CD4-positive, alpha-beta T cell treated with Interleukin-4 for 4 hours (primary cell): Measurements from ENCODE around the gene LTBP2.

ENCODE experiments used
- DNase-seq: peaks from one replicate; pipeline ENCODE4 v3.0.0-alpha.2; 2020

Gene LTBP2

DNA sequence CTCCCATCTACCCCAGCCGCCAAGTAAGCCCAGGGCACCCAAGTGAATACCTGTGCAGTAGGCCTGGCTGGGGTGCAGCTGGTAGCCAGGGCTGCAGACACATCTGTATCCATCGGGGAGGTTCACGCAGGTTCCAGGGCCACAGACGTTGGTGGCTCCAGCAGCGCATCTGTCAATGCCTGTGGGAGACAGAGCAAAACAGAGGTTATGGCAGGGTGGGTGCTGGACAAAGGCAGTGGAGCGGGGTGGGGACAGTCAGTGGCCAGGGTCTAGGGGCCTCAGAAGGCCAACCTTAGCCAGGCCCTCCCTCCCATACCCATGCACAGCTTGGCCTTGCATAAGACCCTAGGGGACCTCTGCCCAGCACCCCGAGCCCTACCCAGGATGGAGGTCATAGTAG is 89.3 kb downstream of the LTBP2 start:
- DNase-seq = no peak

DNA sequence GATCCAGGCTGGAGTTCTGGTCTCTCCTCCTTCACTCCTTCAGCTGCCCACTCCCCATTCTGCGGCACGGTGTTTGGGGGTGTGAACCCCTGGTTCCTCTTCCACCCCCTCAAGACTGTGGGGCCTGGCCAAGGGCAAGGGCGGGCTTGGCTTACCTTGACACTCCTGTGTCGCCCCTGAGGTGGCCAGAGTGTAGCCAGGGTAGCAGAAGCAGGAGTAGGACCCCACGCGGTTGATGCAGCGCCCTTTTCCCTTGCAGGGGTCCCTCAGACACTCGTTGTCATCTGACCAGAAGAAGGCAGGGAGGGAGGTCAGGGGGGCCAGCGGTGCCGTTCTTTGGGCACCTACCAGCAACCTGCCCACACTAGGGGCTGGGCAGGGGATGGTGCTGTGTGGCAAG is 90.3 kb downstream of the LTBP2 start:
- no peak for DNase-seq

DNA sequence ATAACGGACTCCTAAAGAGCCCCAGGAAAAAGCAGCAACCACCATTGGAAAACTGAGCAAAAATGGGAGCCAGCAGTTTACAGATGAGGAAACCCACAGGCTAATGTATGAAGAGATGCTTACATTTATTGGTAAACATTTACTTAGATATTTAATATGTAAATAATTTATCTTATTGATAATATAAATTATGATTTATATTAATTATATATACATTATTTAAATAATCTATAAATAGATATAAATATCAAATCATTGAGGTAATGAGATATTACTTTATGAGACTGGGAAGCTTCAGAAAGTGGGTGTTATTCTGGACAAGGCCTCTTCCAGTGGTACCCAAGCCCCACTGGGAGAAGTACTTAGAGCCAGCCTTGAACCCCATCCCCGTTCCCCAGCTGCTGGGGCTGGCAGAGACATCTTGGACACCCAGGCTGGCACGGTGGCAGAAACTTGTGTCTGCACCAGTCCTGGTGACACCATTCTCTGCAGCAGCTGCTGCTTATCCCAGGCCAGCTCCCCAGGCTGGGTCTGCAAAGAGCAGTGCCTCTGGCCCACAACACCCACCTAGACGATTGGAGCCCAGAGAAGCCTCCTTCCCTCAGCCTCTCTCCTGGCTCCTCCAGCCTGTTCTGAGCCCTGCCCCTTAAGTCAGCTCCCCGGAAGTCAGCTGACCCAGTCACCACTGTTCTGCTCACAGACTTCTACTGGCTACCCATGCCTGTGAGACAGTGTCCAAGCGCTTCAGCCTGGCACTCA is 92.5 kb downstream of the LTBP2 start:
- DNase-seq = no peak

DNA sequence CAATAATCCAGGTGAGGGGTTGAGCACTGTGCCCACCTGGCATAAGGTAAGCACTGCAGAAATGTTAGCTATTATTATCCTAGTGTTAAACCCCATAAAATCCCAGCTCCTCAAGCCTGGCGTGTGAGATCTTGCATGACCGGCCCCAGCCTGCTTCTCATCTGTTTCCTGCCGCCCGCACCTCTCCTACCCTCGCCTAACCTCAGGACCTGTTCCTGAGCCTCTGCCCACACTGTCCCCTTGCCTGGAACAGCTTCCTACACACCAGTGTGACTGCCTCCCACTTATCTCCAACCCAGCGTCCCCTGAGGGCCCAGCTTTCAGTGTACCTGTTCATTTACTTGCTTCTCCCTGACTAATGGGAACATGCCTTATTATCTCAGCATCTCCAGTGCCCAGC is 93.8 kb downstream of the LTBP2 start:
- no peak for DNase-seq

DNA sequence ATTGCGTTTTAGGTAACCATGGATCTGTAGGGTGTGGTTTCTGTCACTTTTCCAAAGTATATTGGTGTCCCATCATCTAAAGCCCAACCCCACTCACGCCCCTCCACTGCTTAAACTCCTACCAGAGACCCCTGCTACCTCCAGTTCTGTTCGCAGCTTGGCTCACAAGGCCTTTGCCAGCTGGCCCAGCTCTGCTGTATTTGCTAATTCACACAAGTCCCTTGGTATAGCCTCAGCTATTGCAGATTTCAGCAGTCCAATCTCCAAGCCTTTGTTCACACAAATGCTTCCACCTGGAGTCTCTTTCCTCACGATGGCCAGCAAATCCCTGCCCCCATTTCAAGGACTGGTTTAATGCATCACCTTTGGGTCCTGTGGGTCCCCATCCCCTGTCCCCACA is 94.3 kb downstream of the LTBP2 start:
- DNase-seq = no peak

DNA sequence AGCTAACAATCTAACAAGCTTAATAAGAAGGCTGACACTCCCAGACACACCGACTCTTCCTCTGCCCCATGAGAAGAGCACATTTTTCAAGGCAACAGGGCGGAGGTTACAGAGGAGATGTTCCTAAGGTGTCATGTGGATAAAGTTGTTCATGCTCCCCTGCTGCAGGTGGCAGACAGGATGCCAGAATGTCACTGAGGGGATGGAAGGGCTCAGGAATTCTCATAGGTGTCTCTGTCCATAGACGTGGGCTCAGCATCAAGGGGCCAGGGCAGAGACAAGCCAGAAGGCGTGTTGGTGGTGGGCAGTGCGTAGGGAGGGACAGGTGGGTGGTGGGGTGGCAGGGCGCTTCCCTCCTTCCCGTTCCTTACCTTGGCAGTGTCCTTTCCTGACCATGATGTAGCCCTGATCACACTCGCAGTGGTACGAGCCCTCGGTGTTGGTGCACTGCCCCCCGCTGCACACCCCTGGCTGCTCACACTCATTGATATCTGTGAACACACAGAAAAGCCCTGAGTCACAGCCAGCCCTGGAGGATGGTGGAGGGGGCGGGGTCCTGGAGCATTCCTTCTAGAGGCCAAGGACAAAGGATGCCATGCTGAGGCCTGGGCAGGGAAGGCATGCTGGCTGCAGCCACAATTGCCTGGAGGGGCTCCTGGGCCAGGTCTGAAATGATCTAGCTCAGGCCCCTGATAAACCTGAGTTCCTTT is 95.4 kb downstream of the LTBP2 start:
- DNase-seq = no peak

DNA sequence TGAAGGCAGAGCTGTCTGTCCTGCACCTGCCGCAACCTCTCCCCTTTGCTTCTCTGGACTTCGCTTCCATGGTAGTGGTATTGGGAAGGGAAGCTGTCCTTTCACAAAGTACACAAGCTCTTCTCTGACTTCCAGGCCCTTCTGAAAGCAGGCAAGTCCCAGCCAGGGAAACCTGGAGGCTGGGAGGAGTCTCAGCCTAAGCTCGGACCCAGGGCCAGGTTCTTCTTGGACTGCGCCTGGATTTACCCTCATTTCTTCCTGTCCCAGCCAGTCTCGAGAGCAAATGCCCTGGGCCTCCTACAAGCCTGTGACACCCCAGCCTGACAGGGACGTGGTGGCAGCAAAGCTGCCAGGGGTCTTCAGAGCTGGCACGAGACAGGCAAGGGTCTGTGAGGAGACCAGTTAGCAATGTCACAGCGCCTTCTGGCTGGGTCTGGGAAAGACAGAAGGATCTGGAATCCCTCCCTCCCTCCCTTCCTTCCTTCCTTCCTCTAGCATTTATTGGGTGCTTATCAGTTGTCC is 96.1 kb downstream of the LTBP2 start:
- DNase-seq = no peak

DNA sequence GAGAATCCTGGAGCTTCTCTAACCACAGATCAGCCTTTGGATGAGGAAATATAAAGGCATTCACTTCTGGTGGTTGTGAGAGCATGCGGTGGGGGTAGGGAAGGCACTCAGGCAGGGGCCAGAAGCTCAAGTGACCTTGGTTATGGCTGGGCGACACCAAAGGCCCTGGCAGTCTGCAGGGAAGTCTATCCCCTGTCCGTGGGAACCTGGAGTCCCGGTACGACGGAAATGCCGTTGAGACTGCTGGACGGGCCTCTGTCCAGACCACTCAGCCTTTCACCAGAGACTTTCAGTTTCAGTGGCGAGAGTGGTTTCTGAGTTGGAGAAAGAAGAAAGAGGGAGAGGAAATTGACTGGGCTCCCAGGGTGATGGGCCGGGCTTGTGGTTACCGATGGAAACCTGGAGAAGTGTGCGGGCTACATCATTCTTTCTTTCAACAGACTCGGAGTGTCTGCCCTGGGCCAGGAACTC is 97.5 kb downstream of the LTBP2 start:
- no peak for DNase-seq

DNA sequence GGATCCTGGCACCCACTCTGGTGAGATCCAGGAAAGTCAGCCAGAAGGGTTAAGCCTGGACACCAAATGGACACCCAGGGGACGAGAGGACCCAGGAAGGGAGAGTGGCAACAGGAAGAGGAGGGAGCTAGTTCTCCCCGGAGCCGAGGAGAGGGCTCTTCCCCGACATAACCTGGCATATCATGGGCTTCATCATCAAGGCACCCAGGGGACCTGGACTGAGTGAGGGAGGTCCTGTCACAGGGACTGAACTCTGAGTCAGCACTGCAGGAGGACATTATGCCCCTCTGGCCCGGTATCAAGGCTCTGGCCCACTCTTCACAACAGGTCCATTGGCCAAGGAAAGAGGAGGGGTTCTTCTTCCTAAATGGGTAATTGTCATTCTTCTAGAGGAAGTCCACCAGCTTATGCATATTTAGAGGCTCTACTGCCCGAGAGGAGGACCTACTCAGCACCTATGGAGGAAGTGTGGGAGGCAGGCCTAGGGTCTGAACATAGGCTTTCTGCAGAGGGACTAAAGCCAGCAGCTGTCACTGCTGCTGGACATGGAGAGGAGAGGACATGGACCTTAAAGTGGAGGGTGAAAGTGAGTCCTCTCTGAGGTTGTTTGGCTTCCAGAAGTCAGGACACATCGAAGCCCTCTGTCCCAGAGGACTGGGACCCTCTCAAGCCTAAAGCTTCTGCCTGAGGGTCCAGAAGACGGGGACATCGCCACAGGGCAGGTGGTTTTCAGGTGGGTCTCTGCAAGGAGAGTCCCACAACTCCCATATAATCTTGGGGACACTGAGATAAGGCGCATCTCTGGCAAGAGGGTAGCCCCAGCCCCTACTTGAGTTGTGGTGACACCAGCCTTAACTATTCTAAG is 99.8 kb downstream of the LTBP2 start:
- no peak for DNase-seq

DNA sequence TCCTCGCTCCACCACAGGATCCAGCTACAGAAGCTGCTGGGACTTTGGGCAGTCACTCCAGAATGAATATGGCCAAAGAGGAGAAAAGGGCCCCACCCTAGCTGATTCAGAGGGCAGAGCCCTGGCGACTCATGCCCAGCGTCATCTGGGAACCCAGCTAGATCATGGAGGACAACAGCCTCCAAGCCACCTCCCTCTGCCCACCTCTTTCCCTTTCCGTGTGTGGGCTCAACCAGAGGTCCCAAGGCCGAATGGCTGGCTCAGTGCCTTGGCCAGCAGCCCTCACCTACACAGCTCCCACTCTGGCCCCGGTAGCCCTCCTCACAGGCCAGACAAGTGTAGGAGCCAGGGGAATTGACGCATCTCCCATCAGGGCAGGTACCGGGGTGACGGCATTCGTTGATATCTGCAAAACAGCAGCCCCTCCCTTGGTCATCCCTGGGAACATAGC is 101.1 kb downstream of the LTBP2 start:
- no peak for DNase-seq

DNA sequence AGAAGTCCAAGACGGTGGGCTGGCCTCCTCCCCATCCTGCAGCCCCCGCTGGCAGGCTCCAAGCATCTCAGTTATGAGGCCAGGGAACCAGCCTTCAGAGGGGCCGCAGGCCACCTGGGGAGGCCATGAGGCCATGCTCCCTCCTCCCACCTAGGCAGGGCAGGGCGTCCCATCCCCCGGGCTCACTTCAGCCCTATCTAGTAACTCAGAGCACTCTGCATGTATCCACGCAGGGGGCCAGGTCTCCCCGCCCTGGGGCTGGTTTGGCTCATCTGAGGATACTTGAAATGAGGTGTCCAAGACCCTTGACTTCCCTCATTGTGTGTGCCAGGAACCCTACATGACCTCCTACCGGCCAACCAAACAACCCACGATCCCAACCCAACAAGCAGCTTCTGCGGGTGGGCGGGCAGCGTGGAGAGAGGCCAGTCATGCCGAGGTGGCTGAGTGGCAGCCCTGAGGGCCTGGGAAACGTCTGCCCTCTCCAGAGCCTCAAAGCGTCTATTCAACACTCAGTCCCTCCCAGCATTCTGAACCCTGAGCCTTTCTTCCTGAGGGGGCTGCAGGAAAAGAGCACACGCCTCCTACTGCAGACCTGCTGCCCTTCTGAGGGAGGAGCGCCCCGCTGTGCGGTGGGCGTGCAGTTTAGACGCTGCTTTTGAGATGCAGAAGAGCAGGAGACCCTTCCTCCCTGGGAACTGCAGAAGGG is 101.7 kb downstream of the LTBP2 start:
- no peak for DNase-seq

DNA sequence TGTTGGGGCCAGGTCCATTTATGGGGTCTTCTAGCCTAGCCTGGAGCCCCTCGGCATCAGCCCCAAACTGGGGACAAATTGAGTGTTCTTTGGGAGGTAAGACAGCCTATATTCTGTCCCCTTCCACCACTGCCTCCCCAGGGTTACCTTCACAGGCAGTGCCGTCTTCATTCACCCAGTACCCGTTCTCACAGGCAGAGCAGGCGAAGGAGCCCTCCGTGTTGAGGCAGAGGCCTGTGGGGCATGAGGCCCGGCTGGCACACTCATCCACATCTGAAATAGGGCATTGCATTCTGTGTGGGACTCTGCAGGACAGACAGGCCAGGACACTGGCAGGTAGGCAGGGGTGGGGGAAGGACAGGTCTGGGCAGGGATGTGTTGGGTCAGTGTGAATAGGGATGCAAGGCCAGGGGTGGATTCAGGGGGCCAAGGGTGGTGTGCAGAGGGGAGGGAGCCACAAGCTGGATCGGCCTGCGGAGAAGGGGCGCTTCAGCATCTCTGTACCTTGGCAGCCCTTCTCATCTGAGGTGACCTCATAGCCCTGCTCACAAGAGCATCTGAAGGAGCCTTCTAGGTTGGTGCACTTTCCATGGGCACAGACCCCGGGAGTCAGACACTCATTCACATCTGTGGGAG is 102.3 kb downstream of the LTBP2 start:
- DNase-seq = no peak

DNA sequence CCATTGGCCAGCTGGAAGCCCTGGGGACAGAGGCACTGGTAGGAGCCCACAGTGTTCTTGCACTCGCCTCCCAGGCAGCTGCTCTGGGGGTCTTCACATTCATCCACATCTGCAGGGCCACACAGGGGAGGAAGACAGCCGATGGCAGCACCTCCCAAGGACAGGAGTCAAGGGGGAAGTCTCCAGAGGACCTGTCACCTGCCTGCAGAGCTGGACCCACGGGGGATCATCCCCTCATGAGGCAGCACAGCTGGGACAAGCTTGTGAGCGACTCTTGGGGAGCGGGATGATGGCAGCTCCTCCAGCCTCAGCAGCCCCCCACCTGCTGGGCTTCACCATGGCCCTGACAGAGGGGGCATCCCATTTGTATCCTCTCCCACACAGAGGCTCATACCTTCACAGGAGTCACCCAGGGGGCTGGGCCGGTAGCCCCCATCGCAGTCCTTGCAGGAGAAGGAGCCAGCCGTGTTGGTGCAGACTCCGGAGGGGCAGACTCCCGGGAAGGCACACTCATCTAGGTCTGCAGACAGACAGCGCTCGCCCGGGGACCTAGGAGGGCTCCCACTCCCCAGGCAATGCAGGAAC is 103.1 kb downstream of the LTBP2 start:
- no peak for DNase-seq

DNA sequence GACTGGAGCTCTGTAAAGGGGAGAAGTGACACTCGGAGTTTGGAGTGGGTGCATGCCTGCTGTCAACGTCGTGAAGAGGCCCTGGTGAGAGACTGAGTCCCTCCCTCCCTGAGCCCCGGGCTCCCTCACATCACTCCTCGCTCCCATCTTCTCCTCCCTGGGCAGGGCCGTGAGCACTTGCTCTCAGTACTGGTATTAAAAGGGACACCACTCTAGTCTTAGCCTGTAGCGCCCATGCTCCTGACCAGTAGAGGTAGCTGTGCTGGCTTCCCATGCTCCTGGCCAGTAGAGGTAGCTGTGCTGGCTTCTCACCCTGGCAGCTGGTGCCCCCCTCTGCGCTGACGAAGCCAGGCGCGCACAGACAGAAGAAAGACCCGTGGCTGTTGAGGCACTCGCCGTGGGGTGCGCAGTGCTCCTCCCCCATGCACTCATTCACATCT is 103.7 kb downstream of the LTBP2 start:
- DNase-seq = no peak

DNA sequence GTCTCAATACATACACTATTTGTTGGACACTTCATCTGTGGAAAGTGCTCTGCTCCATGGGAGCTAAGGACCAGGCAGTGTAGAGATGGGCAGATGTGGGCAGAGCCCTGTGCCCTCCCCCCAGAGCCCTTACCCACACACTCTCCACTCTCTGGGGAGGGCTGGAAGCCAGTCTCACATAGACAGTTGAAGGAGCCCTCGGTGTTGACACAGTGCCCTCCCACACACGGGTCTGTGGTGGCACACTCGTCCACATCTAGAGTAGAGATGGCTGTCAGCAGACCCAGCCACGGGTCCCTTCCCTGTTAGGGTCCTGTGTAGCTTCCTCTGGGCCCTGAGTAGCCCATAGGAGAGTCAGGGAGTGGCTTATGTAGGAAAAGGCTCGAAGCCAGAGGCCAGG is 104.2 kb downstream of the LTBP2 start:
- DNase-seq = no peak

DNA sequence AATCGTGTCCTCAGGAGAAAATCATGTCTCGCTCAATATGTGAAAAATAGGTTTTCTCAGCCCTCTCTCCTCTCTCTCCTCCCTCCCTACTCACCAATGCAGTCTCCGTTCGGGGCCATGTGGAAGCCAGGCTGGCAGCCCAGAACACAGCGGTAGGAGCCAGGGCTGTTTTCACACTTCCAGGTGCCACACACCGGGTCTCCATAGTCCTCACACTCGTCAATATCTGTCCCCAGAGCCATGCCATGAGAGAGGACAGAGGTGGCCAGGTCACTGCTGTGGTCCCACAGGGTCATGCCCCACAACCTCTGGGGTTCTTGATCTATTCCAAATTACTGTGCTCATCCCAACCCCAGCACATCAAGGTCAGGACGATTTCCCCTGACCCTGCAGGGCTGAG is 105.0 kb downstream of the LTBP2 start:
- DNase-seq = no peak

DNA sequence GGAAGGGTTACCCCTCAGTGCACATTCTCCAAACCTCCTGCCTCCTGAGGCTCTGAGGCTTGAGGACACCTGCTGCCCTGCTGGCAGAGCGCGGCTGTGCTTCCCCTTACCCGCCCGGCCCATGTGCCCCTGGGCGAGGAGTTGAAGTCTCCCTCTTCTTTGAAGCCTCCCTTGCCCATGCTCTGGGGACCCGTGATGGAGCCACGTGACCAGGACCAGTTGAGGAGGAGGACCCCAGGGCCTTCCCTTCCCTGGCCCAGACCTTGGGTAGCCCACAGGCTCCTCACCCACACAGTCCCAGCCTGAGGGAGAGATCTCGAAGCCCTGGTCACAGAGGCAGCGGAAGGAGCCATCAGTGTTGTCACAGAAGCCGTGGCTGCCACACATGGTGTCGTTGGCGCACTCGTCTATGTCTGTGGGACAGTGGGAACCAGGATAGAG is 105.6 kb downstream of the LTBP2 start:
- DNase-seq = no peak

DNA sequence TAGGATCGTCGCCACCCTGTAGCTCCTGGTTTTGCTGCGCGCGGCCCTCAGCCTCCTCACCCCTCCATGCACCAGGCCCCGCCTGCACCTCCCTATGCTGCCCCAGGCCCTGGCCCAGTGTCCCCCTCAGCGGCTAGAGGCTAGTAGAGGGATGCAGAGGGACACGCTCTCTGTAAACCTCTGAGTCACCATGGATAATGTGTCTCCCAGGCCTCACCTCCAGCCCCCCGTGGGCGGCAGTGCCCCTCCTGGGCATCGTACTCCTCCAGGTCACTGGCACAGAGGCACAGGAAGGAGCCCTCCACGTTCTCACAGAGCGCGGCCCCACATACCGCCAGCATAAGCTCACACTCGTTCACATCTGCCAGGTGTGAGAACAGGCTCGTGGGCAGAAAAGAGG is 106.2 kb downstream of the LTBP2 start:
- no peak for DNase-seq

DNA sequence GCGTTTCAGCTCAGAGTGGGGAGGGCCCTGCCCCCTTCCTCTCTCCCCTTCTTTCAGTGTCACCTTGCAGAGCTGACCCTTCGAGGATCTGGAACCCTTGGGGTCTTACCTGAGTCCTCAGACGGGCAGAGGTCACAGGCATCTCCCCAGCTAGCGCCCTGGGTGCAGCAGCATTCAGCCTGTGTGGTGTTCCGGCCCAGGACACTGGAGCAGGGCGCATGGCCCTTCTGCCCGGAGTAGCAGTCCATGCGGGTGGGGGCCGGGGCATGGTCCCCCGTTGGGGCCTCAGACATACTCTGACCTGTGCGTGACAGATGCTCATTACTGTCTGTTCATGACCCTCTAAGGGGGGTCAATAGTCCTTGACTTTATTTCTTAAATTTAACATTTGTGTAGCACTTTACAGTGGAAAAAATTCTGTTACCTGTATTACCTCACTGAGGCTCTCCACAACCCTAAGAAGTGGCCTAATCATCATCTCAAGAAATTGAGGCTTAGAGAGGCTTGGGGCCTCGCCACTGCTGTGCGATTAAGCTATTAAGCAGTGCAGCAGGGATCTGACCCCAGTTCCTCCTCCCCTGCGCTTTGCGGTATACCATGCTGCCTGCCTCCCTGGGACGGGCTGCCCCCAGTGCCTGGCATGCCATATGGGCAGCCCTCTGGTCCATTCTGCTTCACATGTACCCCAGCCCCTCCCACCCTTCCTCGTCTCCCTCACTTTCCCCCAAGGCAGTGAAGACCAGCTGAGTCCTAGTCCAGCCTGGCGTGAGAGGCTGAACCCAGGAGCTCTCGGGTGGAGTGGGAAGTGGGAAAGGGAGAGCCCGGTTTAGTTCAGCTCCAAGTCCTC is 106.9 kb downstream of the LTBP2 start:
- no peak for DNase-seq

DNA sequence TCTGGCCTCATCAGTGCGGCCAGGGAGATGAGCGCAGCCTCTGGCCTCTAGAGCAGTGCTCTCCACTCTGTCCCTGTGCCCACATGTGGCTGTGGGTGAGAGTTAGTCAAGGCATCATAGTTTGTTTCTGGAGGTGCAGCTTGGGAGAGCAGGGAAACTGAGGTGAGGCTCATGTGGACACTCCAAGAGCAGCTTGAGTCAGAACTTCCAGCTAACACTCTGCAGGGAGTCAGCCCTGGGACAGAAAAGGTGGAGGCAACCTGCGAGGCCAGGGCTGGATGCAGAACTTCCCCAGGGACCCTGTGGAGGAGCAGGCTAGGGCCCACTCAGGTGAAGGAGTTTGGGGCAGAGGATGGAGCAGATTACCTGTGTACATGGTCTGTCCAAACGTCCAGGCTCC is 107.6 kb downstream of the LTBP2 start:
- DNase-seq = no peak

DNA sequence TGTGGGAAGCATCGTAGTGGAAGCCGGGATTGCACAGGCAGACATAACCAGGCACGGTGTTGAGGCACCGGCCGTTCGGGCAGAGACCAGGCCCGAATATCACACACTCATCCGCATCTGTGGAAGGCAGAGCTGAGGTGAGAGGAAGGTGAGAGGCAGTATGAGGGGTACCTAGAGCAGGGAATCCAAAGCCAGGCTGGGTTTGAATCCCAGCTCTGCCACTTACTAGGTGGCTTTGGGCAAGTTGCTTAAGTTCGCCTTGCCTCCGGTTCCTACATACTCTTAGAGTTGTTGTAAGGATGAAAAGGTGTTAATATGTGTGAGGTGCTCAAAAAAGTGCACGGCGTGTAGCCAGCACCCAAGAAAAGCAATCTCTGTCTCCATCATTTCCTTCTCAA is 108.1 kb downstream of the LTBP2 start:
- no peak for DNase-seq
